ENCODE results near the gene NRN1L. TPM values are rescaled to one million over a fixed set of nuclear protein-coding genes. Genes with fewer than 3 reads are reported as not detected.
A peak's percentile ranks its signal among the peaks of the same experiment; 100 is the strongest.

The NRN1L gene
- total RNA-seq, 1 donor from 2014 or later, result 0.69 TPM

DNA sequence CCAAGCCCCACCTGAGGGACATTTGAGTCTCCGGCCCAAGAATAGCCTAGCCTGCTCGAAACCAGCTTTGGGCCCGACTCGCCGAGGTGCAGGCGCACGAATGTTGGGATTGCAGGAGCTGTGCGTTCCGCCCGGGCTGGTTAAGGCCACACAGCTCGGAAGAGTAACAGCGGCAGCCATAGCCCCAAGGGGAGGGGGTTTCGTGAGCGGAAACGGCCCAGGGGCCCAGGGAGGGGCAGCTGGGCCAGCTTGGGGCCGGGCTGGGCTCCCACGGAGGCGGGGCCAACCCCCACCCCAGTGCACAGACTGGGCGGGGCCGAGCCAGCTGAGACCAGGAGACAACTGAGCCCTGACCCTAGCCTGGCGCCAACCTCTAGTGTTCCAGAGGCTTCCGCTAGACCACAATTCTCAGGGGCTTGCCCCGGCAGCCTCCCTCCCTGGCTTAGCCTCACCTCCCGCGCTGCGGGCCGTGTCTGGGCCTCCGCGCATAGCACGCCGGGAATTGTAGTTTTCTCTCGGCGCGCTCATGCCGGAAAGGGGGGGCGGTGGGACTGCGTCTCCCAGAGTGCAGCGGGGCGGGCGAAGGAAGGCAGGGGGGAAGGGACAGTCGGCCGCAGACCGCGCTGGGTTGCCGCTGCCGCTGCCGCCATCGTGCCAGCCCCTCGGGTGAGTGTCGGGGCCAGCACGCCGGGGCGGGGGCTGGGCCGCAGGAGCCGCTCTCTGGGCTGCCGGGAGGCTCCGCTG, 38.2 kb upstream of the NRN1L start, which contains the start of gene NUTF2:
TSS of gene NUTF2 (plus strand) at position 614 of the 744 bp plus-strand sequence. CDS start 18,198 bp downstream, outside the sequence.
- Histone ChIP-seq H3K4me1 (peaks cover 45% of the 10 kb centered on the region), H3K9me3 (no peaks in the 10 kb centered on the region), H3K27ac (peak within 1 kb of the TSS; percentile 88), H3K4me3 (peak within 1 kb of the TSS; percentile 100), H3K36me3 (no peaks in the 10 kb centered on the region), H3K27me3 (no peaks in the 10 kb centered on the region)
- intact Hi-C loops (cut with DNase I), result no loop called here
- DNase-seq (peak; percentile 98), ATAC-seq (peak; percentile 89)
- no peak for TF ChIP-seq CTCF (IDR thresholded peaks at IDR 0.05)

GRCh38 chr16:67847064-67847861, 37.4 kb upstream of the NRN1L start, which contains the start of gene CENPT:
Gene CENPT, minus strand, starts transcription at chr16:67847693. Its CDS starts 13,834 bp downstream, at chr16:67833859.
- Histone ChIP-seq H3K4me3 (peak within 1 kb of the TSS; percentile 100), H3K4me1 (peaks cover 45% of the 10 kb centered on the region), H3K9me3 (no peaks in the 10 kb centered on the region), H3K27ac (peak within 1 kb of the TSS; percentile 88), H3K27me3 (no peaks in the 10 kb centered on the region), H3K36me3 (no peaks in the 10 kb centered on the region)
- peak; percentile 90 for DNase-seq
- intact Hi-C loops (cut with DNase I), result no loop called here
- TF ChIP-seq CTCF (IDR thresholded peaks at IDR 0.05), result no peak
- peak; percentile 78 for ATAC-seq

DNA sequence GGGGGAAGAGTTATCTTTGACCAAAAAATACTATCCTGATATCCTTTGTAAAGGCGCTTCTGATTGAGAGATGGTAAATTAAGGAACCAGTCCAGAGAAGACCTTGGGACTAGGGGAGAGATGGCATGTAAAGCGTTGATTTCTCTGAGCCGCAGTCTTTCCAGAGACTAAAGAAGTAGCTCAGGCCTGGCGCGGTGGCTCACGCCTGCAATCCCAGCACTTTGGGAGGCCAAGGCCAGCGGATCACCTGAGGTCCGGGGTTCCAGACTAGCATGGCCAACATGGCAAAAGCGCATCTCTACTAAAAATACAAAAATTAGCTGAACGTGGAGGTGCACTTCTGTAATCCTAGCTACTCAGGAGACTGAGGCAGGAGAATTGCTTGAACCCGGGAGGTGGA, 36.6 kb upstream of the NRN1L start:
- no peaks in the 10 kb centered on the region for H3K36me3 ChIP-seq
- H3K9me3 ChIP-seq, result no peaks in the 10 kb centered on the region
- intact Hi-C loops (cut with DNase I), result no loop called here
- H3K4me1 ChIP-seq, result peaks cover 44% of the 10 kb centered on the region
- no peaks in the 10 kb centered on the region for H3K27me3 ChIP-seq
- H3K27ac ChIP-seq, result peak overlapping the region; percentile 88
- peak overlapping the region; percentile 100 for H3K4me3 ChIP-seq
- no peak for TF ChIP-seq CTCF (IDR thresholded peaks at IDR 0.05)
- ATAC-seq, result no peak
- no peak for DNase-seq

DNA sequence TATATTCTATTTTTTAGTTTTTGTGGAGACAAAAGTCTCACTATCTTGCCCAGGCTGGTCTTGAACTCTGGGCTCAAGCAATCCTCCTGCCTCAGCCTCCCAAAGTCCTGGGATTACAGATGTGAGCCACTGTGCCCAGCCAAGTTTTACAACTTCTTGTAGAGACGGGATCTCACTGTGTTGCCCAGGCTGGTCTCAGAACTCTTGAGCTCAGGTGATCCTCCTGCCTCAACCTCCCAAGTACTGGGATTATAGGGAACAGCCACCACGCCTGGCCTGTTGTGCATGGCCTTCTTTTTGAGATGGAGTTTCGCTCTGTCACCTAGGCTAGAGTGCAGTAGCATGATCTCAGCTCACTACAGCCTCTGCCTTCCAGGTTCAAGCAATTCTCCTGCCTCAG, 31.0 kb upstream of the NRN1L start:
- DNase-seq, result no peak
- Histone ChIP-seq H3K27ac (no peak overlapping the region), H3K9me3 (no peaks in the 10 kb centered on the region), H3K36me3 (no peaks in the 10 kb centered on the region), H3K27me3 (no peaks in the 10 kb centered on the region), H3K4me3 (no peak overlapping the region), H3K4me1 (peaks cover 23% of the 10 kb centered on the region)
- intact Hi-C loops (cut with DNase I), result no loop called here
- ATAC-seq, result no peak
- no peak for TF ChIP-seq CTCF (IDR thresholded peaks at IDR 0.05)

DNA sequence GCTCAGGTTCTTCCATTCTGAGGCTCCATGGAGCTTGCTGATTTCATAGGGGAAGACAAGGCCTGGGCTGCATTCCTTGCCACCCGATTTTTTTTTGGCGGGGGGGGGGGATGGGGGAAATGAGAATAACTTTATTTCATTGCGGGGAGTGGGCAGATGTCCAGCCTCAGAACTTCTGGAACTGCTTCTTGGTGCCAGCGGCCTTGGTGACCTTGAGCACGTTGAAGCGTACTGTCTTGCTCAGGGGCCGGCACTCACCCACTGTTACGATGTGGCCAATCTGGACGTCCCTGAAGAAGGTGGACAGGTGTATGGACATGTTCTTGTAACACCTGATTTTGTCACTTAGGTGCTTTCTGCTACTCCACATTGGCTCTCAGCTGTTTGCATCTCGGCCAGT, 28.9 kb upstream of the NRN1L start:
- ATAC-seq, result no peak

More for the DNA sequence above, 28.9 kb upstream of the NRN1L start:
- intact Hi-C loops (cut with DNase I), result no loop called here
- TF ChIP-seq CTCF (IDR thresholded peaks at IDR 0.05), result no peak
- Histone ChIP-seq H3K36me3 (peaks cover 4% of the 10 kb centered on the region), H3K9me3 (no peaks in the 10 kb centered on the region), H3K4me3 (no peak overlapping the region), H3K27me3 (no peaks in the 10 kb centered on the region), H3K4me1 (peaks cover 20% of the 10 kb centered on the region), H3K27ac (no peak overlapping the region)
- no peak for DNase-seq
